ENCODE measurements around the gene ADCY1.

ADCY1 gene

DNA sequence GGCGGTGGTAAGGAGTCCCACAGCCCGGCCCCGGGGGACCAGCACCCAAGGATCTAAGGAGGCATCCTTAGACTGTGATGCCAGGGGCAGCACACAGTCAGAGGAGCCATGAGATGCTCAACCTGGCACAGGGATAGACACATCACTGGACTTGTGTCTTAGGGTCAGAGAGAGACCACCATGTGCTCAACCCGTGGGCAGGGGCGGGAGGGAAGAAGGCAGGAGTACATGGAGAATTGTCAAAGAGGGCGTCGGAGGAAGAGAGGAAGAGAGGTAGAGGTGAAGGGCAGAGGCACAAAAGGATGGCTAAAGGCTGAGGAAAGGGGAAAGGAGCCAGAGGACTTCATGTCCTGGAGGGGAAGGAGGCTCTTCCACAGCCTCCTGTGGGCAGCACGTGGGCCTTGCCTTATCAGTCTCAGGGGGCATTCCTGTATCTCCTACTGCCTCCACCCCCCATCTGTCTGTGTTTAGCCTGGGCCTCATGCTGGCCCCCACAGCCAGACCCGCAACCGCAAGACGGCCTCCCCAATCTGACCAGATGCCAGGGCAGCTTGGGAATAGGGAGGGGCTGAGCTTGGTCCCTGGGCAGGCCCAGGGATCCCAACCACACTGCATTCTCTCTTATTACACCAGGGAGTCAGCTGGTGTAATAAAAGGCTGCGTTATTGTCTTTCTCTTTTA is 2.2 kb downstream of the ADCY1 start:
- peak in 1 of 2 experiments; percentile 5 for DNase-seq (ENCODE audit: low read depth in 2 of 2)

- DNase-seq (ENCODE audit: low read depth in 2 of 2) = no peak
Measured at GRCh38 chr7:45578022-45578421, 3.9 kb downstream of the ADCY1 start.

DNA sequence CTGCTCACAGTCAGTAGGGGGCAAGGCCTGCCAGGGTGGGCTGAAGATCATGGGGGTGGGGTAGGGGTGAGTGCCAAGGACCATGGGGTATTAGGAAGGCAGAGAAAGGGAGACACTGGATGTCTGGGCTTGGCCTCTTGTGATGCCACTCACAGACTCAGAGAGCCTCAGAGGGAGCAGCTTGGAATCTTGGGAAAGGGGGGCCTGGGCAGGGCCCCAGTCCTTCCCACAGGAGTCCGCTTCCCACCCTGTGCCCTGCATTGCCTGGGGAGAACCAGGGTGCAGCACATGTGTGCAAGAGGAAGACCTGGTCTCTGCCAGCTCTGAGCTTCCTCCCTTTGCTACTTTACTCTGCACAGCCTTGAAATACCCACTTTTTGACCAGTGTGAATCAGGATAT is 4.3 kb downstream of the ADCY1 start:
- no peak for DNase-seq (ENCODE audit: low read depth in 2 of 2)

- DNase-seq (ENCODE audit: low read depth in 2 of 2) = no peak
Measured at GRCh38 chr7:45579391-45579801, 5.2 kb downstream of the ADCY1 start.

- DNase-seq (ENCODE audit: low read depth in 2 of 2) = no peak
Measured at GRCh38 chr7:45580053-45580872, 6.1 kb downstream of the ADCY1 start.

DNA sequence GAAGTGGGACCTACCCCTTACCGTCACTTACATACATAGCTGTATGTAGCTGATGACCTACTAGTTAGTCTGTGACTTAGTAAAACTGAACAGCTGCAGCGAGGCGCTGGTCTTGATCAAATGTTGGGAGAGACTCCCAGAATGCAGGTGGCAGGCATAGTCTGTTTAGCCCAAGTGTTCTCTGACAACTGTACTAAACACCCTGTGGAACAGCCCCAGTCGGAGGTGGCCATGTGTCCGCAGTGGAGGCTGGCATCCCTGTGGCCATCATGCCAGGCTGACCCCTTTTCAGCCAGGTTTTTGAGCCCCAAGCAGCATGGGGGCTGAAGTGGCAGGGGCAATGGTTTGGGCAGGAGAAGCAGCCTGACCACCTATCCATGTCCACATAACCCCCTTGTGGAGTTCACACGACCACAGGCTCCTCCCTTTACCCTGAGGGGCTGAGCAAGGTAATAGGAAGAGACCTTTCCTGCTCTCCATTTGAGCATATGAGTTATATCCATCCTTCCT is 7.2 kb downstream of the ADCY1 start:
- DNase-seq (ENCODE audit: low read depth in 2 of 2) = no peak

DNA sequence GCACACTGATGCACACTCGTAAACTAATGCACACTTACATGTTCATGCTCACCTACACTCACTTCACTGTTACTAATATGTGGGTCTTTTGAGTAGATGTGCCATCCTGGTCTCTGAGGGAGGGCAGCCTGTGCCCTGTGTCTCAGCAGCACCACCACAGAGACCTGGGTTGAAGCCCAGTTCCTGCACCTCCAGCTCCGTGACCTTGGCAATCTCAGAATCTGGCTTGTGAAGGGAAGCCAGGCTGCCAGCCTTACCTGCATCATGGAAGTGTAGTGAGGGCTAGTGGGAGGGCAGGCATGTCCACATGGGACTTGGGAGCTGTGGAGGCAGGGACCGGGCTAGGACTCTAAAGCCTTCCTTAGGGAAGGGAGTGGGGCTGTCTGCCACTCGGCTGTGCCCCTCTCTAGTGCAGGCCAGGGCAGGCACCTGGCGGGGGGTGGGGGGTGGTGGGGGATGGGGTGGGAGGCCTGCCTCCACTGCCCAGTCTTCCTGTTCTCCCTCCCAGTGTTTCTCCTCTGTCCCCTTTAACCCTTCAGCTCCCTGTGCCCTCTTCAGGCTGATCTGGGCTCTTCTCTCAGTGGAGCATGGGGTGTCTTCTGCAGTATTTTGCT is 8.1 kb downstream of the ADCY1 start:
- DNase-seq (ENCODE audit: low read depth in 2 of 2) = no peak

GRCh38 chr7:45582868-45583277 is 8.7 kb downstream of the ADCY1 start:
- DNase-seq (ENCODE audit: low read depth in 2 of 2) = no peak

GRCh38 chr7:45583296-45583695 is 9.1 kb downstream of the ADCY1 start:
- DNase-seq (ENCODE audit: low read depth in 2 of 2) = no peak

- no peak for DNase-seq (ENCODE audit: low read depth in 2 of 2)
Measured at GRCh38 chr7:45584261-45585210, 10.4 kb downstream of the ADCY1 start.

GRCh38 chr7:45585628-45586027 is 11.5 kb downstream of the ADCY1 start:
- DNase-seq (ENCODE audit: low read depth in 2 of 2) = no peak

- DNase-seq (ENCODE audit: low read depth in 2 of 2) = no peak
Measured at GRCh38 chr7:45586542-45587520, 12.7 kb downstream of the ADCY1 start.

DNA sequence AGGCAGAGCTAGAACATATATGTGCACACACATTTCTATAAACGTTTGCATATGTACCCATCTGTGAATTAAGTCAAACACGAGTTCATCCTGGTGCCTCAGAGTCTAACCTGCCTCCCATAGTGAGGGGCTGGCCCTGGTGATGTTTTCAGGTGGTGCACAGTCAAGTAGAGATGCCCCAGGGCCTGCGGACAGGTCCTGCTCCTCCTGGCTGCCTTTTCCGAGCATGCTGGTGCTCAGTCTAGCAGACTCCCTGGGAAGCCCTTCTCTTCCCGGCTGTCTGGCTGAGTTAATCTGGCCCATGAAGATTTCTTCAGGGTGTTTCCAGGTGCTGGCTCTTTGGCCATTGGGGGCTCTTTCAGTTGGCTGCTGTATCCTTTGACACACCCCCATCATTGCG is 14.3 kb downstream of the ADCY1 start:
- no peak for DNase-seq (ENCODE audit: low read depth in 2 of 2)

DNA sequence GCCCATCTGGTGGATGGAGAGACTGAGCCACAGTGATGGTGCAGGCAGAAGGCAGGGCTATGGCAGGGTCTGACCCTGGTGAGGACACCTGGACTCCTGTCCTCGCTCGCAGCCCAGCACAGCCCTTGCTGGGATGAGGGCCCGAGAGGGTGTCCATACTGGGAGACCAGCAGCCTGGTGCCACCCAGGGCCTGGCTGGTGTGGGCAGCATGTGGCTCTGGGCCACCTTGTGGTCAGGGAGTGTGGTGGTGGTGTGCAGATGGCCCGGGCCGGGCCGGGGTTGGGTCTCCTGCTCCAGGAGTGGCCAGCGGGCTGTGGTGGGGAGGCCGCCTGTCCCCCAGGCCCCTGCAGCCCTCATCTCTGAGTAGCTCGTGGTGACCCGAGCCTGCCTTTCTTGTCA is 14.9 kb downstream of the ADCY1 start:
- no peak for DNase-seq (ENCODE audit: low read depth in 2 of 2)

GRCh38 chr7:45589915-45590678 is 15.9 kb downstream of the ADCY1 start:
- no peak for DNase-seq (ENCODE audit: low read depth in 2 of 2)

DNA sequence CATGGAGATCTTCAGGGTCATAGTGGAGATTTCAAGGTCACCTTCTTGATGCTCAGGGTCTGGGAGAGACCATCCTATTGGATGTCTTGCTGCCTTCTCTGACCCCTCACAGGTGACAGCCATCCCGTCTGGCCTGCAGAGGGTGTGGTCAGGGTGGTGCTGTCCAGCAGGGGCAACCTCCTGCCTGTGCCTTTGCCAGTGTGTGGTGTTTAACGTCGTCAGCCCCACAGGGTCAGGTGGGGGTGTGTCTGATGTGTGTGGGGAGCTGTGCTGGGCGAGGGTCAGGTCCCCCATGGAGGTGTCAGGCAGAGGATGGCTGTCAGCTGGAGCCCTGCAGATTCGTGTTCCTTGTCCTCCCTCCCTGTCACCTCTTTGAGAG is 16.5 kb downstream of the ADCY1 start:
- no peak for DNase-seq (ENCODE audit: low read depth in 2 of 2)

GRCh38 chr7:45591101-45591906 is 17.1 kb downstream of the ADCY1 start:
- no peak for DNase-seq (ENCODE audit: low read depth in 2 of 2)

DNA sequence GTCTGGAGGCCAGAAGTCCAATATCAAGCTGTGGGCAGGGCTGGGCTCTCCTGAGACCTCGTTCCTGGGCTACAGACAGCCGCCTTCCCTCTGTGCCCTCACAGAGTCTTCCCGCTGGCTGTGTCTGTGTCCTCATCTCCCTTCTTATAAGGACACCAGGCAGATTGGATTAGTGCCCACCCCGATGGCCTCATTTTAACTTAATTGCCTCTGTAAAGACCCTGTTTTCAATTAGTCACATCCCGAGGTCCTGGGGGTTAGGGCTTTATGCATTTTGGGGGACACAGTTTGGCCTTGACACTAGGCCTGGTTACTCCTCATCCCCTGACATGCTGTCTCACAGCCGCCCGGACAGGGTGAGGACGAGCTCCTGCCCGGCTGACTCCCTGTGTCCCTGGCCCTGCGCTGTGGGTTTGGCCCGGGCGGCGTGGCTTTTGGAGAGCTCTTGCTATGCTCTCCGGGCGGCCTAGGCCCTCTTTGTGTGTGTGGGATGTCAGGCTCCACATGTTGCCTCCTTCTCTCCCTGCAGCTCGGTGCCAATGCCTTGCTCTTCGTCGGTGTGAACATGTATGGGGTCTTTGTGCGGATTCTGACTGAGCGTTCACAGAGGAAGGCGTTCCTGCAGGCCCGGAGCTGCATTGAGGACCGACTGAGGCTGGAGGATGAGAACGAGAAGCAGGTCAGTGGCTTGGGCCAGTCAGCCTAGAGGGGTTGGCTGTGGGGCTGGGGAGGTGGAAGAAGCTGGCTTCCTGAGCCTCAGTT is 18.2 kb downstream of the ADCY1 start:
- DNase-seq (ENCODE audit: low read depth in 2 of 2) = no peak

Data from fibroblast of skin of left biceps (primary cell).